ENCODE measurements around the gene ACP4.

ACP4 gene

DNA sequence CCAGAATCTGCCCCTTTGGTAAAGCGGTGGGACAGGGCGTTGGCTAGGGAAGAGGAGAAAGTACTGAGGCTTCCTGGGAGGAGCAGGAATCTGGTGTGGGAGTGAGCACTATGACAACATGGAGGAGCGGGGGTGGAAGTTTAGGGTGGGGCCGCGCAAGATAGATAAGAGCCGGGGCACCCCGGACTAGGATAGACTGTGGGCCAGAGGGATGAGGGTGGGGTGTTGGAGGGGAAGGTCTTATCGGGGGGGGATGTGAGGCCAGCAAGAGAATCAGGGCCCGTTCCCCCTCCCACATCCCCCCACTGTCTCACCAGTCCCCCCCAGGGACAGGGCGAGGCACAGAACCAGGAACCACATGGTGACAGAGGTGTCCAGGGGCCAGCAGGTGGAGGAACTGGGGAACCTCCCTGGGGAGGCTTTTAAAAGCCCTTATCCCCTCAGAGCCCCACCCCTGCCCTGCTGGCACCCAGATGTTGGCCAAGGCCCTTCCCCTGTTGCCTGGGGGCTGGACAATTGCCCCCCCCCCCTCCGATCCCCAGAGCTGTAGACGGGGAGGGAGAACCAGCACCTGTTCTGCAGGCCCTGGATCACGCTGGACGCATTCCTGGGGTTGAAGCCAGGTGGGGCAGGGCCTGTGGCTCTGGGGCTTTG, 33.3 kb downstream of the ACP4 start, which contains the start of gene KLK1:
KLK1 (minus strand) TSS at position 399 of the 654 bp plus-strand sequence; CDS start at position 360, 39 bp downstream.
- DNase-seq: no peak

DNA sequence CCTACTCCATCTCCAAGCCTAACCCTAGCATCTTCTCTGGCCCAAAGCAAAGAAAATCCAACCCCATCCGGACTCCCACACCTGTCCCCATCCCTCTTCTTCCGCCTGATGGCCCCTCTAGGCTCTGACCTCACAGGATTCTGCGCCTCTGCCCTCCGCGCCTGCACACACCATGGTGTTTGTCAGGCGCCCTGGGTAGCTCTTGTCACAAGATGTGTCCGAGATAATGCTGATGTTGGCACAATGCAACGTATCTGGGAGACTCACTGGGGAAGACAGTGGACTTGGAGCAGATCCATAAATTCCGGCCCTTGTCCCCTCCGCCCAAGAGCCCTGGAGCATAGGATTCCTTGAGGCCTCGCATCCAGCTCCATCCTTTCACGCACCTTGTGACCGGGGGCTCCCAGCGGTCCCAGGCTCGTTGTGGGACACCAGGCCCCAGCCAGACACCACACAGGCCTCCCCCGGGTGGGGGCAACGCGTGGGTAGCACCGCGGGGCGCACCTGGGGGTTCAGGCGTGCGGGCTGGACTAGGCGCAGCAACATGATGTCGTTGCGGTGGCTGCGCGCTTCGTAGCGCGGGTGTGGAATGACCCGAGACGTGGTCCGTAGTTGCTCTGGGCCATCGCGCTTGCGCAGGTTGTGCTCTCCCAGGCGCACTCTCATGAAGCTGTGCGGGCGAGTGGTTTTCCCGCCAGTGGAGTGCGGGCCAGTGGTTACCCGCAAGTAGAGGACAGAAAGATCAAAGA, 36.5 kb downstream of the ACP4 start:
- DNase-seq: no peak

DNA sequence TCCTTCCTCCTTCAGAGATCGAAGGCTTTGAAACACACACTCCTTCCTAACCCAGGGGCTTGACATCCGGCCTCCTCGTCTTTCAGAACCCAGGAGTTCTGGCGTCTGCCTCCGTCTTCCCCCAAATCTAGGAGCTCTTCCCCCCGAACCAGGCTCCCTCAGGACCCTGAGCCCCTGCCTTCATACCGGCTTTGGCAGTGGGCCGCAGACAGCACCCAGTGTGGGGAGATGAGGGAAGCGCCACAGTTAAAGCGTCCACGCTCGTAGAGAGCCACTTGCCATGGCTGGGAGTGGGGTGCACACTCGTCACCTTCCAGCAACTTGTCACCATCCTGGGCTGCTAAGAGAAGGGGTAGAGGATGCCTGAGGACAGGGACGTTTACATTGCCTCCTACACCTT, 37.3 kb downstream of the ACP4 start:
- DNase-seq: no peak

DNA sequence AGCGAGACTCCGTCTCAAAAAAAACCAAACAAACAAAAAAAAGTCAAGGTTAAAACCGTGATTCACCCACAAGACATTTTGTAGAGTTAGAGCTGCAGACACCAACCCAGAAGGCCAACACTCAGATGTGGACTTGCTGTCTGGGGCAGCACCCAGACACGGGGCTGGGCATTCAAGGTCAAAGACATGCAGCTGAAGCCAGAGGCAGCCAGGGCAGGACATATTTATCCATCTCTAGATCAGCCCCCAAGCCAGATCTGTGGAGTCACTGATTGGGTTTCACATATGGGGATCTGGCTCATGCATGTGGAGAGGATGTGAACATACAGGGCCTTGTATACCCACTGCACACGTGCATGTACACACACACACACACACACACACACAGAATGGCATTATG, 39.6 kb downstream of the ACP4 start:
- DNase-seq: no peak

DNA sequence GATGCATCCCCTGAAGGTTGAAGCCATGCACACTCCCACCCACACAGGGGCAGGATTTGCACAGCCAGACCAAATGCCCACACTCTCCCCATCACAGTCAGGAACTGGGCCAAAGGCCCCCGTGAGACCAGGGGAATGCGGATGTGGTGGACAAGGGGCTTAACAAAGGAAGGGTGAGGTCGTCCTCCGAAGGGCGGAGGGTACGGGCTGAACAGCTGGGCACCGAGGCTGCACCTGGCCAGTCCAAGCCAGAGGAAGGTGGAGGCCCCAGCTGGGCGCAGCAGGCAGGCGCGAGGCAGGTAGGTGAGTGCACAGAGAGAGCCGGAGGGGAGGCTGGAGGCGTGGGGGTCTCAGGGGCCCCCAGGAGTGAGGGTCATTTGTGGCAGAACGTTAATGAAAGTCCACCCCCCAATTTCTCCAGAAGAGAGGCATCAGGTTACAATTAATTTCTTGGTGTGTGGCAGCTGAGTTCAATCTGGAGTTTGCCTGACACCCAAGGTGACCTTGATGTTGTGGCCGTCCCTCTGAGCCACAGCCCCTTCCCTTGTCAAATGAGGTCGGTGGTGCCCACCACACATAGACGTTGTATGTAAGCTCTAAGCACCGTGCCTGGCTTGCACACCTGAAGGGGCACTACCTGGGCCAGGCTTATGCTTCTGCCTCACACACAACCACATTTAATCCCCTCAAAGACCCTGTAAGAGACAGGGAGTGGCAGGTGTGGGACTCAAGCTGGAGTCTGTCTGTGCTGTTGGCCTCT, 40.2 kb downstream of the ACP4 start:
- DNase-seq: no peak

DNA sequence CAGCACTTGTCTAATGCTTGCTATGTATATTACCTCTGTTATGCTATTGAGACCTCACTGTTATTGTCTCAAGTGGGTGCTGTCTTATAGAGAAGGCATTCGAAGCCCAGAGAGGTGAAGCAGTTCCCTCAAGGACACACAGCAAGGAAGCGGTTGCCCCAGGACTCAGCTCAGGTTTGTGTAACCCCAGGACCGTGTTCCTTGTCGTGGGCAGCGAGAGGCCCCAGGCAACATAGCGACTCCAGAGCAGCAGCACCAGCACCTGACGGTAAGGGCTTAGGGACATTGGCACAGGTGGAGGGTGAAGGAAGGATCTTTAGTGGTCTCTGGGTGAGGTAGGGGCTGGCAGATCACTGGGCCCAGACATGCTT, 40.8 kb downstream of the ACP4 start:
- DNase-seq: no peak

DNA sequence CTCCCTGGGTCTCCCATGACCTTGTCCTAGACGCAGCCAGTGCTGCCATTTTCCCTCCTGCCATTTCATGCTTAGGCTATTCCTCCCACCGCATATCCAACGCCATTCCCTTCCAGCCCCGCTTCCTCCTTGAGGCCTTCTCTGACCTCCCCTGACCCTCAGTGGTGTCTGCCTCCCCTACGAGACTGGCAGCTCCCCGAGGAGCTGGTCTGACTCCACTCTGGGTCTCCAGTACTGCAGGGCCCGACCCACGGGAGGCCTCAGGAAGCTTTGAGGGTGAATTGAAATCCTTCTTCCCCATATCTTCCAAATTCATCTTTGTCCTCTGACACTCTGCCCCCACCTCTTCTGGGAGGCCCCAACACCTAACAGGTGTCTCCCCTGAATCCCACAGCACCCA, 42.5 kb downstream of the ACP4 start:
- DNase-seq: no peak

DNA sequence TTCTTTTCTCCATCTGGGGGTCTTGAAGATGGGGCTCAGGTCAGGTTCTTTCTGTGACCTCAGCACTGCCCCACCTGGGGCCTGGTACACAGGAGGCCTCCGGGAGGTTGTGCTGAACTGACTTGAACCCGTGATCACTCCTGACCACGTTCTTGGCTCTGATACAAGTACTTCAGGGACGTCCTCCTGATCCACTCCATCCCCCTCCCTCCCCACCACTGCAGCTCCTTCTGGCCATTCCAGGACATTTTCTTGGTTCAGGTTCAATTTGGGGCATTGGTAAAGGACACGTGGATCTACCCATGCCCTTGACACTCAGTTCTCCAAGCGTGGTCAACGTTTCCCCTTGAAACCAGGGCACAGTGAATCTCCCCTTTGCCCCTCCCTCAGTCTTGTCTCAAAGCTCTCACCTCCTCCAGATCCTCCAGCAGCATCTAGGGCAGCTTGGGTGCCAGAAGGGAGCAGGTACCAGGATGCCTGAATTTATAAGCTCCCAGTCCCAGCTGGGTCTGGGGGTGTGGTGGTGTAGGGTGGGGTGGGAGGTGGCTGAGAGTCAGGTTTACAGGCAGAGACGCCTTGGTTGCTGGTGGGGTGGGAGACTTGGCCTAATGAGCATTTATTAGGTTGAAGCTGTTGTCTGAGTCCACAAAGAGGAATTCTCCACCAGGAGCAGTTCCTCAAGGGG, 43.0 kb downstream of the ACP4 start, which contains the start of gene KLK15:
KLK15 (minus strand) TSS at position 458 of the 685 bp plus-strand sequence. CDS start 2,082 bp downstream, outside the sequence.
- no peak for DNase-seq

DNA sequence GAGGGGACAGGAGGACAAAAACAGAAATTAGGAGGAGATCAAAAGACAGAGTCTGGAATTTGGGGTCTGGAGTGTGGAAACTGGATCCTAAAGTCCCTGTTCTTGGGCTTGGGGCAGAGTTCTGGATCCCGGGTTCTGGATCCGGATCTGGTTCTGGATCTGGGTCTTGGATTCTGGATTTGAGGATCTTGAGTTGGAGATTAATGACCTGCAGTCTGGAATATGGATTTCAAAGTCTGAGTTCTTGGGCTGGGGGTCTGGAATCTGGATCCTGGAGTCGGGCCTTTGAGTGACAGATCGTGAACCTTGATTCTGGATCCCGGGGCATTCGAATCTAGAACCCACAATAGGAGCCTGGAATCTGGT, 43.6 kb downstream of the ACP4 start:
- no peak for DNase-seq

DNA sequence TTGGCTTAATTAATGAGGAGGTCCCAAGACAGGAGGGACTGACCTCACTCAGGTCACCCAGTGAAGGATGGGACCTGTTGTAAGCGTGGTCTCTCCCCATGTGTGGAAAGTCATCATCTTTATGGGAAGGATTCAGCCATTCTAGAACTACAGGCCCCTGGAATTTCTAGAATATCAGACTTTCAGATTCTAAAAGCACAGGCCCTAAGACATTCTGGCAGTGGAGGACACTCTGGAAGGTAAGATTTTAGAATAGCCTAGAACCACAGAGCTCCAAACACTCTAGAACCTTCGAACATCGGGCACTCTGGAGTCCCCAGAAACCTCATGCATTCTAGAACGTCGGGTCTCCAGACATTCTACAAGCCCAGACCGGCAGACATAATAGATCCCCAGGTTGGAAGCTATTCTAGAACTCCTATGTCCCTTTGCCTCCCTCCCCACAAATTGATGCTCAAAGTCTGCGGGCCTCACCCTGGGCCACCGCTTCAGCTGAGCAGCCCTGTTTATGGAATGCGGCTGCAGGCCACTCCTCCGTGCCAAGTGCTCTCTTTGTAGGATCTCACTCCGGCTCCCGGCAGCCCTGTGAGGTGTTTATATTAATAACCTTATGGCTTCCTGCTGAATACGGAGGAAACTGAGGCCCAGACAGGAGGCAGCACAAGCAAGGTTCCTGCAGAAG, 45.0 kb downstream of the ACP4 start:
- no peak for DNase-seq

DNA sequence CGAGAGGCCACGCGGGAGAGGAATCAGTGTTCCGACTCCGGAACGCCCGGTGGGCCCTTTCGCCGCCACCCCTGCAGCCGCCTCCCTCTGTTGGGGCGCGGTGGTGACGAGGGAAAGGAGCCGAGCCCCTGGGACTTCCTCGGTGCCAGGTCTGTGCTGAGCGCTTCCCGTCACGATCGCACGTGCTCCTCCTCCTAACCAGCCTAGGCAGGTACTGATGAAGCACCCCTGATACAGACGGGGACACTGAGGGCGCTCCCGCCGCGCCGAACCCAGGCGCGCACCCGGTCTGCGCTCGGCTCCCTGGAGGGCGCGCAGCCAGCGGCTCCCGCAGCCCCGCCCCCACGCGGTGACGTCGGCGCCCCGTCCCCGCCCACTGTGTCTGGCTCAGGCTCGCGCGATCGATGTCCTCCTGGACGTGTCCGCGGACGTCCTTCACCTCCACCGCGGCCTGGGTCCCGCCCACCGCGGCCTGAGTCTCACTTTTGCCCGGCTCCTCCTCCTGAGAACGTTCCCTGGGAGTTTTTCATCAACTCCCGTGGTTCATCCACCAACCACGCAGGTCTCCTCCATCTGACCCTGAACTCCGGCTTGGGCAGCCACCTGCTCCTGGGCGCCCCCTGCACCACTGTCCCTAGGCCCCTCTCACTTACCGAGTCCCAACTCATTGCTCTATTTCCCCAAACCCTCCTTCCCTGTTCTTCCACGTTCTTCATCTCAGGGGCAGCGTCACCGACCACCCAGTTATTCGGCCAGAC, 45.7 kb downstream of the ACP4 start:
- peak; percentile 90 for DNase-seq

DNA sequence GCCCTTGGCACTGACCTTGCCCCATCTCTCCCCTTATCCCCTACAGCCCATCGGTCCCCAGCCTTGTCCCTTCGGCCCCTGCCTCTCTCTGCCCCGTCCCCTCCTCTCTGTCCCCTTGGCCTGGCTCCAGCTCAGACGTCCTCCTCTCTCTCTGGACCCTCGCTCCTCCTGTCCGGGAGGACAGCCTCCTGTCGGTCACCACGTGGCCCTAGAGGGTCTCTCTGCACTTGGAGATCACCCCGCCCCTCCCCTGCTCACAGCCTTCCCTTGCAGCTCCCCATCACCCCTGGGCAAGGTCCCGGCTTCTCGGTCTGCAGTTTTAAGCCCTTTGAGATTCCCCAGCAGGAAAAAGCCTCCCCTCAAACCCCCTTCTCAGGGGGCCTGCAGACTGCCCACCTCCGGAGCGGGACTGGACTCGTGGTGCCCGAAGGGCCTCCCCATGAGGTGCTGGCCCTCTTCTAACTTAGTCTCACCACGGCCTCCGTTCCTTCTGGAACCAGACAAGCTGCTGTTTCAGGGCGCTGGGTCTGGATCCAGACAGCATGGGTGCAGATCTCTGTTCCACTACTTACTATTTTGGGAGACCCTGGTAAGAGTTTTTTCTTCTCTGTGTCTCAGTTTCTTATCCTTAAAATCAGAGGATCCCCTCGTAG, 46.5 kb downstream of the ACP4 start:
- DNase-seq: no peak

DNA sequence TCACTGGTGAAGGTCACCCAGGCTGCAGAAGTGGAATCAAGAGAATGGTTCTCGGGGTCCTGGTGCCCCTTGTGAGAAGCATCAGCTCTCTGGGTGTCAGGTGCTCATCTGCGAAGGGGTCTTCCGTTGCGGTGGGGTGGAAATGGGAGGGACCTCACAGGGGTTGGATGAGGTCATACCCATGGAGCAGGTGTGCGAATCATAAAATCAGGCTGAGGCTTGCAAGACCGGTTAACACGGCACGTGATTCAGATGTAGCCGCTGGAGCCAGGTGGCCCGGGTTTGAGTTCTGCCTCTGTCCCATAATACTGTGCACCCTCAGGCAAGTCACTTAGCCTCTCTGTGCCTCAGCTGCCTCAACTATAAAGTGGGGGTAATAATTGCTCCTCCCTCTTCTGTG, 47.1 kb downstream of the ACP4 start:
- DNase-seq: no peak

DNA sequence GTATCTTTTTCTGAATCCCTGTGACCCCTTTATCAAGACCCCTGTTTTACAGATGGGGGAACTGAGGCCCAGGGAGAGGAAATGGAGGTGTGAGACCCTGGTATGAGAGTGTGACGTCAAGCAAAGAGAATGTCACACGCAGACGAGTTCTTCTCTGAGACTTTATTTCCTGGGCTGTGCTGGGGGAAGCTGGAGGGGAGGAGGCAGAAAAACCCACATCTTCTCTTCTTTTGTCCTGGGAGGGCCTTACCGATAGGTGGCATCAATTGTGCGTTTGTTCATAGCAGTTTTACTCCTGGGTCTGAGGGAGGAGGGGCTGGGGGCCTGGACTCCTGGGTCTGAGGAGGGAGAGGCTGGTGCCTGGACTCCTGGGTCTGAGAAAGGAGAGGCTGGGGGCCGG, 48.0 kb downstream of the ACP4 start:
- no peak for DNase-seq

DNA sequence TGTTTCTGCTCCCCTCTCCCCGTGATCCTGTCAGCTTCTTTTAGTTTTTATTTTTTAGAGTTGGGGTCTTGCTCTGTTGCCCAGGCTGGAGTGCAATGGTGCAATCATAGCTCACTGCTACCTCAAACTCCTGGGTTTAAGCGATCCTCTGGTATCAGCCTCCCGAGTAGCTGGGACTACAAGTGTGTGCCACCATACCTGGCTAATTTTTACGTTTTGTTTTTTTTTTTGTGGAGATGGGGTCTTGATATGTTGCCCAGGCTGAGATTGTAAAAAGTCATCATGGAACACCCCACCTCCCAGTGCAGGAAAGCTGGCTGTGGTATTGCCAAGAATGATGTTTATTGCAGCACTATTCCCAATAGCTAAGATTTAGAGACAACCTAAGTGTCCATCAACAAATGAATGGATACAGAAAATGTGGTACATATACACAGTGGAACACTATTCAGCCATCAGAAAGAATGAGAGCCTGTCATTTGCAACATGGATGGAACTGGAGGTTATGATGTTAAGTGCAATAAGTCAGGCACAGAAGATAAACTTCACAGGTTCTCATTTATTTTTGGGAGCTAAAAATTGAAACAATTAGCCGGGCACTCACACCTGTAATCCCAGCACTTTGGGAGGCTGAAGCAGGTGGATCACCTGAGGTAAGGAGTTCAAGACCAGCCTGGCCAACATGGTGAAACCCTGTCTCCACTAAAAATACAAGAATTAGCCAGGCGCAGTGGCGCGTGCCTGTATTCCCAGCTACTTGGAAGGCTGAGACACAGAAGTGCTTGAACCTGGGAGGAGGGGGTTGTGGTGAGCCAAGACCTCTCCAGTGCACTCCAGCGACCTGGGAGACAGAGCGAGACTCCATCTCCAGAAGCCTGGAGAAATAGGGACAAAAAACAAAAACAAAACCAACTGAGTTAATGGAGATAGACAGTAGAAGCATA, 49.8 kb downstream of the ACP4 start:
- DNase-seq: no peak

DNA sequence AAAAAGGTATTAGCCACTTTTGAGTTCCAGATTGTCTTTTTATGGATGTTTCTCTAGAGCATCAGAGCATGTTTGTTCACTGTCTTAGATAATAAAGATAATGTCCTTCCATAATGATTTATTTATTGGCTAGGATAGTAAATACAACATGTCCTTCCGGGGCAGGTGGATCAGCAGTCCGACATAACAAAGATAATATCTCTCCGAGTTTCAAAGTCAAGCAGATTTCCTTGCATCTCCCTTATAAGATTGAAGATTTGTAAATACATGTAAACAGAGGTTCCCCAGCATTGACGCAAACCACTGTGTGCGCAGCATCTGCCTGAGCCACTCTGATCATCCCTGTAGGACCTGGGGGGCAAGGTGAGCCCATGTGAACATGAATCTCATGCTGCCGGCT, 51.9 kb downstream of the ACP4 start:
- no peak for DNase-seq

DNA sequence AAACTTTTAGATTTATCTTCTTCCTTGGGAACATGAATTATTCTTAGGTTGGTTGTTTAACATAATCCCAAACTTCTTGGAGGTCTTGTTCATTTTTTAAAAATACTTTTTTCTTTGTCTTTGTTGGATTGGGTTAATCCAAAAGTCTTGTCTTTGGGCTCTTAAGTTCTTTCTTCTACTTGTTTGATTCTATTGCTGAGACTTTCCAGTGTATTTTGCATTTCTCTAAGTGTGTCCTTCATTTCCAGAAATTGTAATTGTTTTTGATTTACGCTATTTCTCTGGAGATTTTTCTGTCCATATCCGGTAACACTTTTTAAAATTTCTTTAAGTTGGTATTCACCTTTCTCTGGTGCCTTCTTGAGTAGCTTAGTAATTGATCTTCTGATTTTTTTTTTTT, 53.0 kb downstream of the ACP4 start:
- DNase-seq: no peak

DNA sequence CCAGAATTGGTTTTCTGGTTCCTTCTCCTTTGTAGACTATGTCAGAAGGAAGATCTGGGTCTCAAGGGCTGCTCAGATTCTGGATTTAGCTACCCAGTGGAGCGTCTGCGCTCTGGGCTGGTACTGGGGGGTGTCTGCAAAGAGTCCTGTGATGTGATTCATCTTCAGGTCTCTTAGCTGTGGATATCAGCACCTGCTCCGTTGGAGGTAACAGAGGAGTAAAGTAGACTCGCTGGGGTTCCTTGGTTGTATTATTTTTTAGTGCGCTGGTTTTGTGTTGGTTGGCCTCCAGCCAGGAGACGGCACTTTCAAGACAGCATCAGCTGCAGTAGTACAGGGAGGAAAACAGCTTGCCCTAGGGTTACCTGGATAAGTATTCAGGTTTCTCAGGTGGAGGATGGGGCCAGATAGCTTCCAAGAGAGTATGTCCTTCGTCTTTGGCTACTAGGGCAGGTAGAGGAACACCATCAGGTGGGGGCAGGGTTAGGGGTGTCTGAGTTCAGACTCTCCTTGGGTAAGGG, 53.5 kb downstream of the ACP4 start:
- DNase-seq: no peak

DNA sequence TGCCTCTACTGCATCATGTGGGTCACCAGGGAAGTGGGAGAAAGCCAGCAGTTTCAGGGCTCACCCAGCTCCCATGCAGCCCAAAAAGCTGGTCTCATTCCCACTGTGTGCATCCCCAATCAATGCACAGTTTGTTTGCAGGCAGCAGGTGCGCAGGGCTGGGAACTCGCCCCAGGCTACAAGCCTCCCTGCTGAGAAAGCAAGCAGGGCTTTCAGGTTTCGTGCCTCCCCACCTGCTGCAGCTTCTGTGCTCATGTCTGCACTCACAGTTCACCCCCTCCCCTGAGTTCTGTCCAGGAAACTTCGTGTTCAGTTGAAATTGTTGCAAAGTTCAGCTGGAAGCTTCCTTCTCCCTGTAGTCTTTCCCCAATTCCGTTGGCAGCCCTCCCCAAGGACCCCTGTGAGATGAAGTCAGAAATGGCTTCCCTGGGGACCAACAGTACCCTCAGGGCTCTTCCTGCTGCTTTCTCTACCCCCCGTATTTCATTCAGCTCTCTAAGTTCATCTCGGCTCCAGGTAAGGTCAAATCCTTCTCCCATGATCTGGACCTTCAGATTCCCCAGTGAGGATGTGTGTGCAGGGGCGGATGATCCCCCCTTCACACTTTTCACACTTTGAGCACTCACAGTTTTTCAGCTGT, 54.2 kb downstream of the ACP4 start:
- no peak for DNase-seq
